Heart right ventricle (tissue), 16 donors: ENCODE results near the gene TFB2M. TPM values are rescaled to one million over a fixed set of nuclear protein-coding genes. Genes with fewer than 3 reads are reported as not detected.

Experiments used
- ATAC-seq, 8 donors: fragments of 200-7000 bp; cut with Tn5 transposase; one replicate each; pipeline ENCODE4 v1.9.1; 2020; ENCODE audit warnings: mild to moderate bottlenecking in 8 of 8, moderate library complexity in 8 of 8, moderate number of reproducible peaks in 1 of 8
- DNase-seq, 2 donors: peaks; one replicate each; pipeline ENCODE4 v3.0.0-alpha.2; 2020
- H3K27ac ChIP-seq, 10 donors: fragments of 200-600 bp; sonication (generic) in 2 of 10; one replicate each; pipeline versions ENCODE4 v1.5.0 to v1.8.0; 2020 to 2022; ENCODE audit warnings: mild to moderate bottlenecking in 3 of 10
- H3K27me3 ChIP-seq, 7 donors: fragments of 200-600 bp; one replicate each; pipeline ENCODE4 v1.8.0; 2021 to 2022; ENCODE audit warnings: mild to moderate bottlenecking in 2 of 7
- H3K36me3 ChIP-seq, 9 donors: fragments of 200-600 bp; sonication (generic) in 1 of 9; one replicate each; pipeline versions ENCODE4 v1.5.0 to v1.8.0; 2020 to 2022; ENCODE audit warnings: mild to moderate bottlenecking in 2 of 9
- H3K4me1 ChIP-seq, 9 donors: fragments of 200-600 bp; sonication (generic) in 1 of 9; one replicate each; pipeline versions ENCODE4 v1.5.0 to v1.8.0; 2020 to 2022; ENCODE audit warnings: mild to moderate bottlenecking in 4 of 9
- H3K4me3 ChIP-seq, 10 donors: fragments of 200-600 bp; sonication (generic) in 2 of 10; one replicate each; pipeline versions ENCODE4 v1.5.0 to v1.8.0; 2020 to 2022; ENCODE audit warnings: mild to moderate bottlenecking in 7 of 10, moderate library complexity in 2 of 10
- H3K9me3 ChIP-seq, 11 donors: fragments of 200-600 bp in 10 of 11; sonication (generic) in 2 of 11; one replicate each; pipeline versions ENCODE4 v1.5.0 to v1.8.0; 2013 to 2022; ENCODE audit warnings: mild to moderate bottlenecking in 2 of 11, control low read depth in 1 of 11, moderate library complexity in 1 of 11
- CTCF ChIP-seq, 9 donors: fragments of 200-600 bp; sonication (generic) in 2 of 9; IDR thresholded peaks; one replicate each; pipeline versions ENCODE4 v1.5.0 to v1.8.0; 2021 to 2022; ENCODE audit warnings: antibody characterized with exemption in 9 of 9, mild to moderate bottlenecking in 5 of 9, moderate library complexity in 1 of 9
- WGBS, 2 donors: extraction: QIAGEN DNeasy Blood & Tissue Kit; methylation state at CpG; one replicate each; pipeline ENCODE4 v1.1.7; 2013; ENCODE audit warnings: inconsistent platforms in 1 of 2; 5-methylcytosine and 5-hydroxymethylcytosine counted together
- intact Hi-C, 10 donors: fragments of 100-400 bp; cut with DNase I; formaldehyde crosslinking; loops; one replicate each; pipeline versions ENCODE4 v1.11.1 to v1.14.2; 2022
- polyA plus RNA-seq, 2 donors: library from polyadenylated mRNA; stranded (reverse); fragments of 200-250 nt; gene quantifications; one replicate each; pipeline ENCODE4 v1.2.3, GENCODE V29; 2013
- total RNA-seq, 10 donors: library from RNA; stranded (reverse); fragmentation: NEBNext Ultra II Directional in 3 of 10; extraction: Animal tissue kit (Norgen Biotek cat#: 25700) in 3 of 10; gene quantifications; one replicate each; pipeline versions ENCODE4 v1.2.1 to v1.2.4, GENCODE V29; 2021 to 2023
- donor health status: Arrhythmogenic right ventricular cardiomyopathy.
- donor health status: ischemic (EF 13 %, LVEDD 7.1; RV severe dilation, severe dysfunction).
- donor health status: healthy with polysubstance abuse.
- donor health status: DM: no; HTN: yes; CAD: no.
- donor health status: DM: no; HTN: no; CAD: no.
- donor health status: ischemic (EF 25% LVEDD 6.9; RV normal size, moderate dysfunction).
- donor health status: ischemic (EF 25% LVEDD 5.7; RV mildly dilated, moderate dysfunction).
- donor health status: healthy.
- donor health status: DM: yes; HTN: yes; CAD: no.
- donor health status: Ischemic cardiomyopathy.
- donor health status: ischemic (EF 35%, LVEDD 5.7; RV mildly dilated, moderate dysfunction).
- donor health status: nonischemic (EF 11% LVEDD 7.7; RV severe dilation, severe dysfunction).
- donor health status: DM: yes; HTN: yes; CAD: no.
- donor health status: PGD.
- donor health status: ischemic (EF 29% LVEDD 5.4; RV normal size, mild dysfunction).
- donor health status: nonischemic (EF 23%, LVEDD 6.1; RV moderate dilation, normal function).

Gene TFB2M
- total and polyA plus RNA-seq, 12 donors = 2.9 to 16.5 (median 13.1) TPM

DNA sequence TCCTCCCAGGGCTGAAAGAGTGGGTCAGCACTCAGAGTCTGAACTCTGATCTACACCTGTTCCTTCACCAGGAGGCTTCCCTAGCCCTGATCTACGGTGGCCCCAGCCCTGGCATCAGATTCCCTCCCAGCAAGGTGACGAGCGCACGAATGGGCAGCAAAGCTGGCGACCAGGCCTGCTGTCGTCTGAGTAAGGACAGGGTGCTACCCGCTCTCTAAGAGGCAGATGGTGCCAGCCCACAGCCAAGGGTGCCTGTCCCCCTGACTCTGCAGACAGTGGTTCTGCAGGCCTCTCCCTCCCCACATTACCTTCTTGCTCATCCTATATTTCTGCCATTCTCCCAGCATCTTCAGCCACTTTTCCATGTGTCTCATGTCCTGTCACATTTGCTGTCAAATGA, 48.7 kb downstream of the TFB2M start:
- no peaks in the 10 kb centered on the region for H3K27me3 ChIP-seq
- no peak for ATAC-seq
- peaks cover 0 to 43% (median 30%) of the 10 kb centered on the region in 11 donors for H3K9me3 ChIP-seq
- TF ChIP-seq CTCF (IDR thresholded peaks at IDR 0.05) = no peak
- WGBS, 2 donors = 81 to 82% methylated on average over 7 of the region's 7 CpGs
- intact Hi-C loops = no loop called here
- H3K36me3 ChIP-seq = no peaks in the 10 kb centered on the region
- no peak overlapping the region for H3K27ac ChIP-seq
- no peak overlapping the region for H3K4me3 ChIP-seq
- H3K4me1 ChIP-seq = no peaks in the 10 kb centered on the region
- DNase-seq = no peak

DNA sequence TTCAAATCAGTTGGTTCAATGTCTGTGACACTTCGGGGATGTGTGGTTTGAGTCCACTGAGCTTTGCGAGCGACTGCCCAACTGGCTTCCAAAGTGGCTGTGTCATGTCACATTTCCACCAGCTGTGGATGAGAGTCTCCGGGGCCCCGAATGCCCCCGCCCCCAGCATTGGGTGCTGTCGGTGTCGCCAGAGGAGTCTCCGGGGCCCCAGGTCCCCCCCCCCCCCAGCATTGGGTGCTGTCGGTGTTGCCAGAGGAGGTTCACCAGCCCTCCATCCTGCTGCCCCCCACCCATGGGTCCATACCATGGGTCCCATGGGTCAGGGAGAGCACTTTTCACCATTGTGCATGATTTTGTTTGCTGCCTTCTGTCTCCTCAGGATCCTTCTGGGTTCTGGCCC, 49.9 kb downstream of the TFB2M start:
- no peak overlapping the region for H3K27ac ChIP-seq
- DNase-seq = no peak
- 94 to 95% methylated on average over 10 of the region's 10 CpGs for WGBS, 2 donors
- H3K36me3 ChIP-seq = no peaks in the 10 kb centered on the region
- no peak for TF ChIP-seq CTCF (IDR thresholded peaks at IDR 0.05)
- no peaks in the 10 kb centered on the region for H3K4me1 ChIP-seq
- H3K4me3 ChIP-seq = no peak overlapping the region
- no peaks in the 10 kb centered on the region for H3K27me3 ChIP-seq
- ATAC-seq = no peak
- intact Hi-C loops = no loop called here
- H3K9me3 ChIP-seq = peaks cover 0 to 43% (median 30%) of the 10 kb centered on the region in 11 donors

GRCh38 chr1:246515390-246516005, 50.6 kb downstream of the TFB2M start:
- no peak overlapping the region for H3K4me3 ChIP-seq
- no peaks in the 10 kb centered on the region for H3K27me3 ChIP-seq
- intact Hi-C loops = no loop called here
- no peak for DNase-seq
- no peak overlapping the region for H3K27ac ChIP-seq
- TF ChIP-seq CTCF (IDR thresholded peaks at IDR 0.05) = no peak
- H3K4me1 ChIP-seq = no peaks in the 10 kb centered on the region
- ATAC-seq = no peak
- peaks cover 0 to 43% (median 30%) of the 10 kb centered on the region in 11 donors for H3K9me3 ChIP-seq
- 76 to 78% methylated on average over 3 of the region's 3 CpGs for WGBS, 2 donors
- no peaks in the 10 kb centered on the region for H3K36me3 ChIP-seq

DNA sequence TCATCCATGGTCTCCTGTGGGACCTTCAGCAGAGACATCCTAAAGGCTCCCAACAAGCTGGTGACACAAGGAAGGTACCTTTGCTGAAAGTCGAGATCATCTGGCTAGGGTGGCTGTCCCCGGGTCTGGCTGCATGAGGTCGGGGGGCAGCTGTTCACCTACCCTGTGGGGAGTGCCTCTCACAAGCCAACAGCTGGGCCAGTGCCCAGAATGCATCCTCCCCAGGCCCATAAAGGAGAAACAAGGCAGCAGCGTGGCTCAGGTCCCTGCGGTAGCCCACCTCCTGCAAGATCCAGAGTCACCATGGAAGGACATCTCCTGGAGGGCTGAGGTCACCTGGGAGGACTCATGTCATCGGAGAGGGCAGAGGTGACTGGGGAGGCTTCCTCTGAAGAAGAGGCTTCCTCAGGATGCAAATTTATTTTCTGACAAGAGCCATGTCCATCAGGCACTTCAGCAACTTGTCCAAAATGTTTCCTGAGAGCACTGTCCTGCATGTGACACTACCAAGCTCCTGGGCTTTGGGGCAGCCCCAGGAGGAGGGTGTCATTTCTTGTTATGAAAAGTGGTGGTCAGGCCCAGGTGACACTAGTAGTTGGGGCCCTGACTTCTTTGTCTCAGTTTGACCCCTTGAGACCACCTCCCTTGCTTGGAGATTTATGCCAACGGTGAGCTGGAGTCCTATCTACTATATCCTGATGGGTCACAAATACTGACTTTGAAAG, 52.3 kb downstream of the TFB2M start:
- H3K9me3 ChIP-seq = peaks cover 0 to 43% (median 30%) of the 10 kb centered on the region in 11 donors
- H3K36me3 ChIP-seq = no peaks in the 10 kb centered on the region
- intact Hi-C loops = no loop called here
- ATAC-seq = no peak
- no peaks in the 10 kb centered on the region for H3K27me3 ChIP-seq
- H3K4me1 ChIP-seq = no peaks in the 10 kb centered on the region
- no peak overlapping the region for H3K4me3 ChIP-seq
- DNase-seq = no peak
- no peak overlapping the region for H3K27ac ChIP-seq
- WGBS, 2 donors = 86 to 92% methylated on average over 7 of the region's 7 CpGs
- no peak for TF ChIP-seq CTCF (IDR thresholded peaks at IDR 0.05)
